GM18519 (cell line): ENCODE measurements around the gene SNRNP48.
A peak's percentile ranks its signal among the peaks of the same experiment; 100 is the strongest.

ENCODE experiments used
- ATAC-seq: cut with Tn5 transposase; IDR thresholded peaks from one replicate; pipeline ENCODE4 v1.9.1; 2021; ENCODE audit warnings: mild to moderate bottlenecking, moderate library complexity; ENCODE audit not compliant: unreplicated experiment, low FRiP score

The SNRNP48 gene

GRCh38 chr6:7639427-7639826, 49.4 kb downstream of the SNRNP48 start:
- ATAC-seq = no peak

GRCh38 chr6:7640016-7640415, 50.0 kb downstream of the SNRNP48 start:
- no peak for ATAC-seq

DNA sequence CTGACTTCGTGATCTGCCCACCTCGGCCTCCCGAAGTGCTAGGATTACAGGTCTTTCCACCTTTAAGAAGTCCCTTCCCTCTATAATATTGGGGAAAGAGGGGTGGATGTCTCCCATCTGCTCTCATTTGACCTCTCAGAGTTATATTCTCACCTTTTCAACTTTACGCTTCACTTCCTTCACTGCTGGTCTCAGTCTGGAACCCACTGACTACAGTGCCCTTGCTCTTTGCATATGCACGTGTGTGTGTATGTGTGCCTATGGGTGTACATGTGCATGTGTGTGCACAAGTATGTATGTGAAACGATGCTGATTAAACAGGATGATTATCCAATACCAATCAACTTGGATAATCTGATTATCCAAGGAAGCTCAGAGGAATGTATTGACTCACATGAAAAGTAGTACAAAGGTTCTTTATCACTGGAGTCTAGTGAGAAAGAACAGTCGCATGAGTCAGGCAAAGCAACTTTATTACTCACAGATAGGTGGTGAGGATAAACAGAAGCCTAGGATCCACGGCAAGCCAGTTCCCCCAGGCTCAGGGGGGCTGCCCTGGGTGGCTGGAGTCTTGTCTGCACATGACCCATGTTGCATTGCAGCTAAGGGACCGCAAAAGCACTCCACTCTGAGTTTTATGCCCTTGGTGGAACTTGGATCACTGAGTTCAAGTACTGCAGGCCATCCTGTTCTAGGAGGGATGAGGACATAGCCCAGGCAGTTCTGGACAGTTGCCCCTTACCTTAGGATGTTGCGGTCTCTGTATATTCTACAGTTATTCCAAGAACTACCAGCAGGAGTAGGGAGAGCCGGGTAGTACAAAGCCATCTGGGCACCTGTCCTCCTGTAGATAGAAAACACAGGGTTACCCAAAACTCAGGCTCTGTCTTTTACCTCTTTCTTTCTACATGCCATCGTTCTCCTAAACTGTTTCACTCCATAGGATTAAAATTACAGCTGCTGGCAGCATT, 50.9 kb downstream of the SNRNP48 start:
- ATAC-seq = no peak

GRCh38 chr6:7642791-7643190, 52.8 kb downstream of the SNRNP48 start:
- no peak for ATAC-seq

DNA sequence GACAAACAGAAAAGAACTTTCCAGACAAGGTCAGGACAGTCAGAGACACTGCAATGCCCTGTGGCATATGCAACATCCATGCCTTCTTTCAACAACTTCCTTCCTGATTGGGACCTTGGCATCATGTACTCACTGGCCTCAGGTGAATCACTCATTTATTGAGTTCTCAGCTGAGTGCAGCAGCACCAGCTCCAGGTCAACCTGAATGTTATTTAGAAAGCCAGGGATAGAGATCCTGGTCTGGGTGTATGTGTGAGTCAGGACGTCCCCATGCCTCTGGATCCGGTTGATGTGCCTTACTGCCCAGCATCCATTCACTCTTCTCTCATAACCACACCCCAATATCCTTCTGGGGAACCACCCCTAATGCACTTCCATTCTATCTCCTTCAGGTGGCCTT, 54.4 kb downstream of the SNRNP48 start:
- ATAC-seq = no peak

GRCh38 chr6:7646394-7646793, 56.4 kb downstream of the SNRNP48 start:
- ATAC-seq = no peak

GRCh38 chr6:7647504-7647903, 57.5 kb downstream of the SNRNP48 start:
- ATAC-seq = peak; percentile 83

DNA sequence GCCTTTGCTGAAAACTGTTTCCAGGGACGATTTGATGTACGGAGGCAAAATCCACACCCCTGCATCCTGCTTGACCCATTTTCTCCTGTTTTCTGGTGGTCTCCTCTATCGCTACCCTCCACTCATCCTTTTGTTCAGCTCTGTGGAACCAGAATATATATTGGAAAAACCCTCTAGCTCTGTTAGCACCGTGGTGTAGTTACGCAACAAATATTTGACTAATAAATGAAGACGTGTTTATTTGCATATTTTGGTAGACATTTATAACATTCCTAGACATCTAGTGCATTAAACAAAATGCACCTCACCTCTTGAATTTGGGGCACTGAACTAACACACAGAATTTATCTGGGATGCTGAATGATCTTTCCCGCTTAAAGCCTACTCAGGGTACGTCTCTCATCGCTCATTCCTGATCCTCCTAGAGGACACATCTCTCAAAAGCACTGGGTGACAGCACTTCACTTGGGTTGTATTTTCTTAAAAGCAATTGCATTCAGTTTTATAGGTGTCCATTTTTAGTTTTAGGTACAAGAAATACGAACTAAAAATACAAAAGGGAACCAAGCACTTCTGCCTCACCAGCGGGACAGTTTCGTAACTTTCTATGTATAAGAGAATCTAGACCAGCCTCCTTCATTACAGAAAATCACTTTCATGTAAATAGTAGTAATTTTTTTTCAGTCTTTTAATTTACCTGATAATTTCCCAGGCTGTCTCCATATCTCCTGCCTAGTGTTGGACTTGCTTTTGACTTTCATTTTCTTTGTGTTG, 59.2 kb downstream of the SNRNP48 start:
- no peak for ATAC-seq

DNA sequence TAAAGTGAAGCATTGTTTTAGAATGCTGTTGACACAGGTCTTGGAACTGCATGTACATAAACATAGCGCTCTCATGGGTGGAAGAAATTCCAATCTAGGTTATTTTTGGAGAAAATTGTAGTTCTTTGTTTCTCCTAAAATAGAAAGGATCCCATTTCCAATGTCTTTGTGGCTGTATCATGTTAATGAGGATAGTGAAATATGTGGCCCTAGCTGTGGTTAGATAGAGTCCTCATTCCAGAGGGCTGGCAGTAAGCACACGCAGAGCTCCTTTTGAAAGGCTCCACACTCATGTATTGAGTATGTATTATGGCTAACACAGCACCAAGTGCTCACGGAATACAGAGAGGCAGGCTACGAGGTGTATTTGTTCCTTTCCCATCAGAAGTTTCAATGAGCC, 60.9 kb downstream of the SNRNP48 start:
- no peak for ATAC-seq

- ATAC-seq = no peak
Measured at GRCh38 chr6:7652957-7653356, 63.0 kb downstream of the SNRNP48 start.

DNA sequence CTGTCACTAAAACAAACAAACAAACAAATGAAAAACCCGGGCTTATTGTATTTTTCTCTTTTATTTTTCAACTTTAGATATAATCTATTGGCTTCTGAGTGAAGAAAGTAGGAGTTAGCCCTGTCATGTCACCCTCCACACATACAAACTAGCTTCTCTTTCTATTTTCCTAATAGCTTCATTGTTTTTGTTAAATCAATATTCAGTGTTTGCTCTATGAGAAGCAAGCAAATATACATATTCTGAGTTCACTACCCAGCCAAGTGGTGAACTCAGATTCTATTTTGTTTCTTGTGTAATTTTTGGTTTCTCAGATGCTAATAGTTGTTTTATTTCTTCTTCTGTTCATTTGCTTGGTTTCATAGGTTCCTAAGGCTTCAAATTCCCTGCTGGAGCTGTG, 66.4 kb downstream of the SNRNP48 start:
- no peak for ATAC-seq

GRCh38 chr6:7658543-7658942, 68.5 kb downstream of the SNRNP48 start:
- no peak for ATAC-seq

DNA sequence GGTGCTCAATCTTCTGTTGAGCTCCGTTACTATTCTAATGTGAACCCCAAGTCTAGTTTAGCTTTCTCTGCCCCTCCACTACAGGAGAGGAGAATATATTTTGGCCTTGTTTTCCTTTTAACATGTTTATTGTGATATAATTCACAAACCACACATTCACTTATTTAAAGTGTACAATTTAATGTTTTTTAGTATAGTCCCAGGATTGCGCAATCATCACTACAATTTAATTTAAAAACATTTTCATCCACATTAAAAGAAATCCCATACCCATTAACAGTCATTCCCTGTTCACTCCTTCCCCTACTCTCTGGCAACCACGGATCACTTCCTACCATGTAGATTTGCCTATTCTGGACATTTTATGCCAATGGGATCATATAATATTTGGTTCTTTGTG, 71.4 kb downstream of the SNRNP48 start:
- no peak for ATAC-seq
